Left lobe of liver (tissue), 2 donors: ENCODE data around the gene SORBS1. TPM values are rescaled to one million over a fixed set of nuclear protein-coding genes. Genes with fewer than 3 reads are reported as not detected.

Source experiments
- ATAC-seq: fragments of 200-7000 bp; cut with Tn5 transposase; one replicate; pipeline ENCODE4 v1.9.1; 2020; ENCODE audit warnings: mild to moderate bottlenecking, moderate library complexity
- DNase-seq: peaks from one replicate; pipeline ENCODE4 v3.0.0-alpha.2; 2020; ENCODE audit warnings: low spot score
- total RNA-seq: library from RNA; stranded (reverse); gene quantifications from one replicate; pipeline ENCODE4 v1.2.1, GENCODE V29; 2021
- donor health status: DM: no; HTN: no; CAD: no; lungs with moderate emphysema.
- donor health status: DM: no; HTN: yes; CAD: no.

The SORBS1 gene
- 57.9 TPM for total RNA-seq

GRCh38 chr10:95561177-95561863, at the start of gene SORBS1:
SORBS1 (minus strand) TSS chr10:95561371; CDS start chr10:95441135, 120,236 bp downstream.
- peak; percentile 98 for DNase-seq
- ATAC-seq, result peak; percentile 92

GRCh38 chr10:95610727-95611126, 49.6 kb upstream of the SORBS1 start:
- DNase-seq (no peak), ATAC-seq (no peak)

- ATAC-seq (no peak), DNase-seq (no peak)
These were observed 45.8 kb upstream of the SORBS1 start for GRCh38 chr10:95606922-95607321.

GRCh38 chr10:95605163-95605562, 44.0 kb upstream of the SORBS1 start:
- DNase-seq (no peak), ATAC-seq (no peak)

GRCh38 chr10:95604630-95605029, 43.5 kb upstream of the SORBS1 start:
- no peak for DNase-seq
- ATAC-seq, result no peak

GRCh38 chr10:95602382-95602781, 41.2 kb upstream of the SORBS1 start:
- no peak for DNase-seq
- no peak for ATAC-seq

GRCh38 chr10:95601116-95601719, 40.0 kb upstream of the SORBS1 start:
- DNase-seq (peak; percentile 80), ATAC-seq (peak; percentile 99)

- ATAC-seq, result no peak
- no peak for DNase-seq
These were observed 39.0 kb upstream of the SORBS1 start for GRCh38 chr10:95600158-95600557.

- DNase-seq (no peak), ATAC-seq (no peak)
These were observed 36.6 kb upstream of the SORBS1 start for GRCh38 chr10:95597788-95598187.

GRCh38 chr10:95588025-95588424, 26.9 kb upstream of the SORBS1 start:
- ATAC-seq (no peak), DNase-seq (no peak)

GRCh38 chr10:95579835-95580535, 18.8 kb upstream of the SORBS1 start:
- DNase-seq (no peak), ATAC-seq (no peak)

GRCh38 chr10:95579292-95579691, 18.1 kb upstream of the SORBS1 start:
- DNase-seq (no peak), ATAC-seq (no peak)

- ATAC-seq (no peak), DNase-seq (no peak)
These were observed 17.4 kb upstream of the SORBS1 start for GRCh38 chr10:95578619-95579018.

- DNase-seq (no peak), ATAC-seq (no peak)
These were observed 13.6 kb upstream of the SORBS1 start for GRCh38 chr10:95574649-95575365.

GRCh38 chr10:95573964-95574604, 12.9 kb upstream of the SORBS1 start:
- ATAC-seq, result no peak
- no peak for DNase-seq

GRCh38 chr10:95573527-95573926, 12.4 kb upstream of the SORBS1 start:
- no peak for DNase-seq
- ATAC-seq, result no peak

GRCh38 chr10:95572131-95572820, 11.1 kb upstream of the SORBS1 start:
- ATAC-seq (no peak), DNase-seq (no peak)

GRCh38 chr10:95571390-95571789, 10.2 kb upstream of the SORBS1 start:
- DNase-seq, result no peak
- ATAC-seq, result no peak

- ATAC-seq (no peak), DNase-seq (no peak)
These were observed 8.2 kb upstream of the SORBS1 start for GRCh38 chr10:95569368-95569767.

- no peak for DNase-seq
- ATAC-seq, result no peak
These were observed 6.9 kb upstream of the SORBS1 start for GRCh38 chr10:95567903-95568630.
